Frontal cortex (tissue), 4 donors: ENCODE data around the gene CNOT6. TPM values are rescaled to one million over a fixed set of nuclear protein-coding genes. Genes with fewer than 3 reads are reported as not detected.
A peak's percentile ranks its signal among the peaks of the same experiment; 100 is the strongest.
"Not testable (repeated sequence)": the region's sequence is repeated elsewhere in the genome, so short reads cannot be mapped to it uniquely, and the experiment has no call there.

ENCODE experiments used
- DNase-seq, 2 donors: peaks; one replicate each; pipeline ENCODE4 v3.0.0; 2012; ENCODE audit warnings: low spot score in 2 of 2
- FAIRE-seq: peaks from 2 replicates; lab custom pipeline; 2012; peaks lifted over from hg19 to GRCh38; lab: Jason Lieb, UNC
- total RNA-seq: library from RNA; depleted of rRNA; stranded (reverse); fragments of >200 nt; gene quantifications from one replicate; pipeline ENCODE4 v1.2.3, GENCODE V29; 2014
- donor health status: control.
- donor health status: control.
- donor health status: control.

Gene CNOT6
- total RNA-seq = 34.6 TPM

- no peak for FAIRE-seq
- peak; percentile 98 for DNase-seq
Observed at GRCh38 chr5:180494060-180494509, at the start of gene CNOT6. Gene CNOT6 (plus strand): TSS chr5:180494379. CDS start chr5:180529277, 34,898 bp downstream.

GRCh38 chr5:180454752-180455151 is 39.4 kb upstream of the CNOT6 start:
- FAIRE-seq (no peak), DNase-seq (no peak)

- no peak for DNase-seq
- no peak for FAIRE-seq
Observed at GRCh38 chr5:180455872-180456271, 38.3 kb upstream of the CNOT6 start.

GRCh38 chr5:180456792-180457191 is 37.4 kb upstream of the CNOT6 start:
- FAIRE-seq (no peak), DNase-seq (no peak)

- not testable (repeated sequence) for FAIRE-seq, DNase-seq
Observed at GRCh38 chr5:180458852-180459673, 35.1 kb upstream of the CNOT6 start.

GRCh38 chr5:180459674-180460142 is 34.5 kb upstream of the CNOT6 start:
- FAIRE-seq, DNase-seq: not testable (repeated sequence)

GRCh38 chr5:180460834-180461233 is 33.3 kb upstream of the CNOT6 start:
- DNase-seq (no peak), FAIRE-seq (no peak)

GRCh38 chr5:180461303-180461702 is 32.9 kb upstream of the CNOT6 start:
- FAIRE-seq = no peak
- no peak for DNase-seq

GRCh38 chr5:180463216-180463900 is 30.8 kb upstream of the CNOT6 start:
- no peak for FAIRE-seq
- no peak for DNase-seq

GRCh38 chr5:180463916-180464602 is 30.1 kb upstream of the CNOT6 start:
- FAIRE-seq = no peak
- no peak for DNase-seq

- FAIRE-seq (no peak), DNase-seq (no peak)
Observed at GRCh38 chr5:180464603-180464970, 29.6 kb upstream of the CNOT6 start.

GRCh38 chr5:180465052-180465451 is 29.1 kb upstream of the CNOT6 start:
- FAIRE-seq = not testable (repeated sequence)

GRCh38 chr5:180466316-180466715 is 27.9 kb upstream of the CNOT6 start:
- DNase-seq (no peak), FAIRE-seq (no peak)

More at GRCh38 chr5:180465052-180465451, 29.1 kb upstream of the CNOT6 start:
- not testable (repeated sequence) for DNase-seq

- DNase-seq (no peak), FAIRE-seq (no peak)
Observed at GRCh38 chr5:180467028-180467975, 26.9 kb upstream of the CNOT6 start.

GRCh38 chr5:180467989-180468731 is 26.0 kb upstream of the CNOT6 start:
- no peak for DNase-seq
- no peak for FAIRE-seq

- DNase-seq (no peak), FAIRE-seq (no peak)
Observed at GRCh38 chr5:180468732-180469585, 25.2 kb upstream of the CNOT6 start.

GRCh38 chr5:180469586-180469865 is 24.7 kb upstream of the CNOT6 start:
- DNase-seq (no peak), FAIRE-seq (no peak)

GRCh38 chr5:180469866-180470265 is 24.3 kb upstream of the CNOT6 start:
- FAIRE-seq (no peak), DNase-seq (no peak)
